NCI-H774 (cell line): Measurements from ENCODE around the gene TBX4.
"Not testable (repeated sequence)": the region's sequence is repeated elsewhere in the genome, so short reads cannot be mapped to it uniquely, and the experiment has no call there.

Experiments used
- DNase-seq: peaks from one replicate; lab custom pipeline; 2025; lab: John Stamatoyannopoulos, UW

Gene TBX4

GRCh38 chr17:61483778-61484116 is 31.5 kb downstream of the TBX4 start:
- no peak for DNase-seq

GRCh38 chr17:61484174-61484573 is 32.0 kb downstream of the TBX4 start:
- DNase-seq, result no peak

GRCh38 chr17:61485067-61485775 is 33.0 kb downstream of the TBX4 start:
- no peak for DNase-seq

GRCh38 chr17:61486135-61487120 is 34.2 kb downstream of the TBX4 start:
- no peak for DNase-seq

- no peak for DNase-seq
Observed at GRCh38 chr17:61487161-61487988, 35.2 kb downstream of the TBX4 start.

- DNase-seq, result no peak
Observed at GRCh38 chr17:61487989-61488595, 35.9 kb downstream of the TBX4 start.

- DNase-seq, result no peak
Observed at GRCh38 chr17:61488878-61489718, 36.9 kb downstream of the TBX4 start.

GRCh38 chr17:61489719-61490490 is 37.7 kb downstream of the TBX4 start:
- DNase-seq, result no peak

GRCh38 chr17:61490540-61490975 is 38.3 kb downstream of the TBX4 start:
- no peak for DNase-seq

- no peak for DNase-seq
Observed at GRCh38 chr17:61491981-61492380, 39.8 kb downstream of the TBX4 start.

- no peak for DNase-seq
Observed at GRCh38 chr17:61492759-61493526, 40.7 kb downstream of the TBX4 start.

GRCh38 chr17:61493830-61494324 is 41.7 kb downstream of the TBX4 start:
- DNase-seq, result not testable (repeated sequence)

GRCh38 chr17:61494325-61495160 is 42.3 kb downstream of the TBX4 start:
- DNase-seq, result no peak

- DNase-seq, result no peak
Observed at GRCh38 chr17:61495161-61495857, 43.1 kb downstream of the TBX4 start.

GRCh38 chr17:61496174-61496956 is 44.1 kb downstream of the TBX4 start:
- no peak for DNase-seq

GRCh38 chr17:61496957-61497653 is 44.9 kb downstream of the TBX4 start:
- DNase-seq, result no peak
